Activated T-cell treated with anti-CD3 and anti-CD28 coated beads, Interleukin-2, amount 50 U/mL, for 1 hour (primary cell): ENCODE results near the gene AGBL1.

ENCODE experiments used
- DNase-seq: peaks from one replicate; pipeline ENCODE4 v3.0.0-alpha.2; 2020

AGBL1 gene

DNA sequence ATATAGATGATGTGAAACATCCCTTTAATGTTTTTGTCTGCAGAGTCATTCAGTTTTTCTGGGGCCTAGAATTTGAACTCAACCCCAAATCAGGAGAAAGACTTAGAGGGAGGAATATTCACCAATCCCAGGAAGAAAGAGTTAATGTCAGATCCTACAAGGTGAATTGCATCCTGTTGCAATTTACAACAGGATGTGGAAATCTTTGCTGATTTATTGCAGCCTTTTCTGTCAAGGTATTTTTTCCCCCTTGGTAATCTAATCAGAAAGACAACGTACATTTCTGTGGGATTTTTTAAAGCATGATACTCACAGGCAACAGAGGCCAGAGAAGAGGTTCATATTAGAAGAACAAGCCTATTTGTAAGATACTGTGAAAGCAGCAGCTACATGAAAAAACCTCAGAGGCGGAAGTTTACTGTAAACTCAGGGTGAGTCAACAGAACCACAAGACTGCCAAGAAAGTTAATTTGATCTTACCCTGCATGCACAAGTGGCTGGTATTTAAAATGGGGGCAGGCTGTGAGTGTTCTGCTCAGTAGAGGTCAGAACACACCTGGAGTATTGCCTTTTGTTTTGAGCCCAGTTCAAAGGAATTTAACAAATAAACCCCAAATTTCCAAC, 531.9 kb downstream of the AGBL1 start:
- DNase-seq = no peak

DNA sequence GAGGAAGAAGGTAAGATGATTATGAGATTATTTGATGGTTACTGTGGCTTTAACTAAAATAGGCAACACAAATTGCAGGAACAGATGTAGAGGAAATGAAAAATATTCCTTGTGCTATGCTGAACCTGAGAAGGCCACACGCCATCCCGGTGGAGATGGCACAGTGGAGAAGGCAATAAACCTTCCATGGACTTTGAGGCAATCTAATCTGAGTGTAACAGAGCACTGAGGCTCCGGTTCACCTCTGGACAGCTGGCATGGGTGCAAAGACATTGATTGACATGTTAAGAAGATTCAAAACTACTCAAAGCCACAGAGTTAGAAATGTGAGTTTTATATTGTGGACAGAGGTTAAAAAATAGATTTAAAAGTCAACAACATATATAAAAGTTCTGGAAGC, 535.7 kb downstream of the AGBL1 start:
- no peak for DNase-seq

DNA sequence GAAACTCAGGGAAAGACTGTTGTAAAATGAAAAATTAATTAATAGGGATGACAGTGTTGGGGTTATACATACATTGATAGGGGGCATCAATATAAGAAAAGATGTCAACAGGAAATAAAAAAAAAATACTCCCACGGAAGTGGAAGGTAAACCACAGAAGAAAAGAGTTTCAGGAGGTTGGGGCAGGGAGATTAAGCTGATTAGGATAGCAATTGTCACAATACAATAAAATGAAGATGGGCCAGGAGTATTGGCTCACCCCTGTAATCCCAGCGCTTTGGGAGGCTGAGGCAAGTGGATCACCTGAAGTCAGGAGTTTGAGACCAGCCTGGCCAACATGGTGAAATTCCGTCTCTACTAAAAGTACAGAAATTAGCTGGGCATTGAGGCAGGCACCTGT, 536.1 kb downstream of the AGBL1 start:
- no peak for DNase-seq

DNA sequence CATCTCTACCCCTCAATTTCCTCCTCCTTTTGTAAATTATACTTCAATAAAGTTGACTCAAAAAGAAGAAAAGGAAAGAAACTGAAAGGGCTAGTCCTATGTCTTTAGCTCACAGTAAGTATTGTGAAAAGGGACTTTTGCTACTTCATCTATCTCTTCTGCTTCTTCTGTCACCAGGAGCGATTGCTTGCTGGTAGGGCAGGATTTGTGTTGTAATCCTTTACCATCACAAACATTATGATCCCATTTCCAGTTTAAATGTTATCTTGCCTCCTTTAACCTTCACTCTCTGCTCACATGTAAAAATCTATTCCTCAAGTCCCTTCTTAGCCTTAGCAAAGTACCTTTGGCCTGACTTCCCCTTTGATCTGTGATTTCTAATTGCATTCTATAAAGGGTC, 537.1 kb downstream of the AGBL1 start:
- no peak for DNase-seq

DNA sequence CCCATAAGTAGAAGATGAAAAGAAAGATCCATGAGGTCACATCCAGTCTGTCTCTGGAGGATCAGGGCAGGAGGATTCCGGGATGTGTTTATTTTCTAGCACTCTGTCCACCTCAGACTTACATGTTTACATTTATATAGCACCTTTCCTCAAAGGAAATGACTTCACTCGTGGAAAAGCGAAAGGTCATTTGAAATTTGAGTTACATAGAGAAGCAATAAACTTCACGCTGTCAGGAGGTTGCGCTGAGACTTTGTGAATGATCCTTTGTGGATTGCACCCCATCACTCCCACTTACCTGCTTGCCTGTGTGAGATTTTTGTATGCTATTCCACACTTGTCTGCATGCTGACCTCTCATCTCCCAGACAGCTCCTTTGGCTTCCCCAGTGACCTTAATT, 540.5 kb downstream of the AGBL1 start:
- no peak for DNase-seq

DNA sequence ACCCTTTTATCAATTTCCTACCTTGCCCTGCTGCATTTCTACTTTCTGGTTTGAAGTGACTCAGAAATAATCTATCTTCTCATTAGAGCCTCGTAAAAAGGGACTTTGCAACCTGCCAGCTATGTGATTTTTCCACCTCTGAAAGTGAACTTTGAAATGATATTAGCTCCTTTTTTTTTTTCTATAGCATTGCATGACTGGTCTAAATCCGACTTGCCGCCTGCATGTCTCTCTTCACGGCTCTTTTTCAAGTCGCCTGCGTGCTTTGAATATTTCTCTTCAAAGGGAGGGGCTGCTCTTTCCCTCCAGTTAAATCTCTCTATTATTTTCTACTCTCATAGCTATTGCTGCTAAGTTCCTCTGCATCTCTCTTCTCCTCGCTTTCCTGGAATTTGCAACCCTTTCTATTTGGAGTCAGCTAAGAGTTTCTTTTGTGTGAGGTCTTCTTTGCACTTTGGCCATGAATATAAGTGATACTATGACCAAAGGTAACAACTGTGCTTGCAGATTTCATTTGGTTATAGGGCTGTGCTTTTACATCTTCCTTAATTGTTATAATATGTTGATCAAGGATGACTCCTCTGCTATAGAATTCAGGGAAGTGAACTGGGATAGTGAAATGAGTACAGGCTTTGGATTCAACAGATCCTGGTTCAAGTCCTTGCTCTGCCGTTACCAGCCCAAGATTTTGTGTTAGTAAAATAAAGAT, 541.1 kb downstream of the AGBL1 start:
- DNase-seq = no peak

DNA sequence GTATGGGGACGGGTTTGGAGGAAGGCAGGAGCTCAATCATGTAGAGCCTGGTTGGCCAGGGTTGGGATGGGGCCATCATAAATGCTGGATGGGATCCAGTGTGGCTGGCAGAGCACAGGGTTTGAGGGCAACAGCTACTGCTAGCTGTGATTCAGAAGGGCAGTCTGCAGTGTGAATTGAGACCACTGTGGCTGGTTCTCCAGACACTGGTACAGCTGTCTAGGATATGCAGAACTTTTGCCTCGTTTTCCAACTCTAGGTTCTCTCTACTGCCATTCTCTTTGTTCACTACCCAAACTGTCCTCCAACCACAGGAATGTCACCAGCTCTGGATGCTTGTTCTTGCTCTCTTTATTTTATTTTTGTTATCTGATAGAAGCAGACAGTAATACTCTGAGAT, 543.6 kb downstream of the AGBL1 start:
- DNase-seq = no peak

DNA sequence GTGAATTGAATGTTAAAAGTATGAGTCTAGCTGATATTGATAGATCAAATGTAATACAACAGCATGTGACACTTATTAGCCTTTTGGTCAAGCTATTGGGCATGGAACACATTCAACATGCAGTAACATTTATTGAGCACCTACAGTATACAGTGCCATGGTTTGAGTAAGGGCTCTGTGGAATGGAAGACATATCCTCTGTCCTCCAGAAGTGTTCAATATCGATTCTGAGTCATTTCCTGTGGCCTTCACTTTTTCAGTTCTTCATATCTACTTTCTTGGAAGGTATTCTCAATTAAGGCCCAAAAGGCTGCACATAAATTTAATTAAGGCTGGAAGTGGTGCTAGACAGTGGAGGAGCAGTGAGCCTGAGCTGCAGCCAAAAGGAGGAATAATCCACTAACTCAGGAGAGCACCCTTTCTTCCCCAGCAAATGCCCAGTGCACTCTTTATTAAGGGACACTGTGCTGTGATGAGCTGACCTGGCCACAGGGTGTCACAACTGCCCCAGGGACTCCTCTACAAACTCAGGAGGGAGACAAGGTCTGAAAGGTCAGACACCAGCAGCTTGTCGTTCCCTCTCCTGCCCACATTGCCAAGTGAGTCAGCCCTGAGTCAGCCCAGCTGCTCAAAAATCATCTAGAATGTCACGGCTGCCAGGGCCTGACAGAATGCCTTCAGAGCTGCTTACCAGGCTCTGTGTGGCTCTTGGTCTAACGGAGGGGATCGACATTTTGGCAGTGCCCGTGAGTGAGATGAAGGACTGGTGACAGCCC, 544.8 kb downstream of the AGBL1 start:
- DNase-seq = peak; percentile 40

DNA sequence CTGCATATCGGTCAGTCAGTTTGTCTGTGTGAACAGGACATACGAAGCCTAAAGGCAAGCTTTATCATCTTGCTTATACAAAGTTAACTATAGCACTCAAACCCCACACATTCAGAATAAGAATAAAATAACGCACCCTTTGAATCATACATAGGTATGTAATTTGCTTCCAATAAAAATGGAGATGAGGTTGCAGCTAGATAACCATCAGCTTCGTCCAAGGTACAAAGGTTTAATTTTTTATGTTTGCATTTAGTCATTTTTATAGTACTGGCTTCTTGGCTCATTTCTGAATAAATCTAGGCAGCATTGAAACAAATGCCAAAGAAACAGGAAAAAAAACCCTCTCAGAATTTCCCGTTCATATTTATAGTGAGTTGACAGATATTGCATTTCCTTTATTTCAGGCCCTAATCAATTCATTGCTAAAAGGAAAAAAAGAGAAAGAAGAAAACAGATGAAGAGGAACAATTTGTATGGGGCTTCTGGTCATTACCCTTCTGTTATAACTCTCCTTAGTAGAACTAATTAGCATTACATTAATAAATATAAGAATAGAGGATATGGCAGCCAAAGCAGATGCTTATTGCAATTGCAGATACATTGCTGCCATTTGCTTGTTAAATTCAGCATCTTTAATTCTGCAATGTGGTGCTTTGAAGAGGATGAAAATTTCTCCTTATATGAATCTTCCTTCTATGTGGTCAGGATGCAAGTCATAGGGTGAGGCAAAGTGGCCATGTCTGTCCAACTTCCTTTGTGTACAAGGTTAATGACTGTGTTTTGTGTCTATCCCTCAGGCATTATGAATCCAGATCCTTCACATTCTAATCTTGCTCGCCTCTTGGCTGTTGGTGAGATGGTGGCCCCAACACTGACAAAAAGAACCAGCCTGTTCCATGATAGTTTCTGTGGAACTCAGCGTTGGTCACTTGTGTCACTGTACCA, 550.0 kb downstream of the AGBL1 start:
- DNase-seq = no peak

DNA sequence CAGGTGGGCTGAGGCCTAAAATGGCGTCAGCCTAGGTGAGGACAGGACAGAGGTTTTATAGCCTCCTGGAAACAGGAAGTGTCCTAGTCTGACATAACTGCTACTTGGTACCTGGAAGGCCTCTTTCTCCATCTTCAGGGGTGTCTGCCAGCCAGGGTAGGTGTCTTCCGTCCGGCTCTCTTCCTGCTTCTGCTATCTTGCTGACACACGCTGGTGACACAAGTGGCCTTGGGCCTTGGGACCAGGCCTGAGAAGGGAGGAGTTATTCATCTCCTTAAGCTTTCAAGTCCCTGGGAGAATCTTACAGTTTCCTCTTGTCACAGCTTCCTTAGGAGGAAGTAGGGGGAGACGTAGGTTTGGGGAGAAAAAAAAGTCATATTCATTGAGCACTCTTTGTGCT, 551.3 kb downstream of the AGBL1 start:
- no peak for DNase-seq

DNA sequence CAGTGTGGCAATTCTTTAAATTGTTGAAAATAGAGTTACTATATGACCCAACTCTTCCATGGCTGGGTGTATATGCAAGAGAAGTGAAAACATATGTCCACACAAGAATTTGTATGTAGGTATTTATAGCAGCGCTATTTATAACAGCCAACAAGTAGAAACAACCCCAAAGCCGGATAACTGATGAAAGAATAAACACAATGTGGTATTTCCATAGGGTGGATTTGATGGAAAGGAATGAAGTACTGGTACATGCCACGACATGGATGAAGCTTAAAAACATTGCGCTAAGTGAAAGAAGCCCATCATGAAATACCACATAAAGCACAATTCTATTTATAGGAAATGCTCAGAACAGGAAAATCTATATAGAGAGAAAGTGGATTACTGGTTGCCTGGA, 554.5 kb downstream of the AGBL1 start:
- DNase-seq = no peak

DNA sequence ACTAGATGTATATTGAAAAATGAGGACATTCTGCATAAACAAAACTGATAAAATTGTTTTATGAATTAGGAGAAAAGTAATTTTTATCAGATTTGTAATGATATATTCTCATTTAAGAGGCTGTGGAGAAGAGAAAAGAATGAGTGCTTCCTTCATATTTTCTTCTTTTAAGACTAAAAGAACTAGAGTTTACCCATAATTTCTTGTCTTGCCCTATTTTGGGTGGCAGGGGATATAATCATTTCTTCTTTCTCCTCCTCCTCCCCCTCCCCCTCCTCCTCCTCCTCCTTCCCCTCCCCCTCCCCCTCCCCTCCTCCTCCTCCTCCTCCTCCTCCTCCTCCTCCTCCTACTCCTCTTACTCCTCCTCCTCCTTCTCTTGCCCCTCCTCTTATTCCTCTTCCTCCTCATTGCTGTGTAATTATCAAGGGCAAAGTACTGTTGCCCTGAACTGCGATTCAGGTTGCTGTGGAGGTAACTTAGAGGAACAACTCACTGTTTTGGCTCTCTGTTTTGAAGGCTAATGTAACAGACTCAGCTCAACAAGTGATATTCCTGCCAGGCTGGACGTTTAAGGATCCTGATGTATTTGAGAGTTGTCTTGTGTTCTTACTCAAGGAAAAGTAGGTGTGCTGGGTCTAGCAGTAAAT, 555.4 kb downstream of the AGBL1 start:
- no peak for DNase-seq

DNA sequence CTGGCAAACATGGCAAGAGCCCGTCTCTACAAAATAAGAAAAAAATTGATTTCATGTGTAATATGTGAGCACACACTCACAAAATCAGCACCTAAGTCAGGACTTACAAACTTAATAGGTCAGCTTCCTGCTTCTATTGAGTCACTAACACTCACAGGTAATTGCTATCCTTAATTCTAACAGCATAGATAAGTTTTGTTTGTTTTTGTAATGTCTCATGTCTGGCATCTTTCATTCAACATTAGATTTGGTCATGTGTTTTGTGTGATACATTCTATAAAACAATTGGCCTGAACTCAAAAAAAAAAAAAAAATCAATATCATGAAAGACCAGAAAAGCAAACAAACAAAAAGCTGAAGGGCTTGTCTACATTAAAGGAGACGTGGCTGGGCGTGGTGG, 564.7 kb downstream of the AGBL1 start:
- no peak for DNase-seq

DNA sequence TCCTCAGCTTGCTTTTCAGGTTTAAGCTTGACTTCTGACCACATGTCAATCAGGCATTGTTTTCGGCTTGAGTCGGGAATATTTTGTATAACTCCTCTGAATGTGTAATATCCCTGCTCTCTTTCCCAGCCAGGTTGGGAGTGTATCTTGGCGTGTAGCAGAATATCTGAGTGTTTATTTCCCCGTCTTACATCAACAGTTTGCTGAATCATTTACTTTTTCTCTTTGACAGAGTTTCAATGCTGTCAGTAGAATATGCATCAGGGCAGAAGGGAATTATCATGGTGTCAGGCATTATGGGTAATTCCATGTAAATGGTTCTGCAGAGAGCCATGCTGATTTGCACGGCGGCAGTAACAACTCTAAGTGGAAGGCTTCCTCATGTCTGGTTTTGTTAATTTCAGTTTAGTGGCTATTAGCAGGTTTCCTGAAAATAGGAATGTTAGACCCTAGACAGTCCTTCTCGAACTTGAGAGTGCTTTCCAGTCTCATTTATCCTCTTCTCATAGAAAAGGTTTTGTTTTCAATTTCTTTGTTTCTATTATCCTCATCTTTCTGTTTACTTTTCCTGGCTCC, 566.3 kb downstream of the AGBL1 start:
- no peak for DNase-seq

DNA sequence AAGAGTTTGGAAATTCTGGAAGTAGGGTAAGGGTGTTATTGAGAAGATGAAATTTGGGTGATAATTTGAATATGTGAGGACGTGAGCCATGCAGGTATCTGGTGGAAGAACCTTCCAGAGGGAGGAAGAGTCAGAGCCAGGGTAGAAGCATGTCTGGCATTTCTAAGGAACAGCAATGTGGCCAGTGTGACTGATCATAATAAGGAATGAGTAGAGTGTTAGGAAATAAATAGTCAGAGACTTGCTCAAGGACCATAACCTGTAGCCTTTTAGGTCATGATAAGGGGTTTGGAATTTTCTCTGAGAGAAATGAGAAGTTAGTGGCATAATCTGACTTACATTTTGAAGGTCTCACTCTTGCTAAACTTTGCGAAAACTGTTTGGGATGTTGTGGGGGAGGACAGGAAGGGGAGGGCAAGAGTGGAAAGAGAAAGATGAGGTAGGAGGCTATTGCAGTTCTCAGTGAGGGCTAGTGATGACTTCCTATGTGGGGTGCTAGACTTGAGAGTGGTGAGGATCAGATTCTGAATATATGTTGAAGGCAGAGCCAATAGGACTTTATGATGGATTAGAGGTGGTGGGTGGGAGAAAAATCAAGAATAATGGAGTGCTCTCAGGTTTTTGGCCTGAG, 568.3 kb downstream of the AGBL1 start:
- no peak for DNase-seq

DNA sequence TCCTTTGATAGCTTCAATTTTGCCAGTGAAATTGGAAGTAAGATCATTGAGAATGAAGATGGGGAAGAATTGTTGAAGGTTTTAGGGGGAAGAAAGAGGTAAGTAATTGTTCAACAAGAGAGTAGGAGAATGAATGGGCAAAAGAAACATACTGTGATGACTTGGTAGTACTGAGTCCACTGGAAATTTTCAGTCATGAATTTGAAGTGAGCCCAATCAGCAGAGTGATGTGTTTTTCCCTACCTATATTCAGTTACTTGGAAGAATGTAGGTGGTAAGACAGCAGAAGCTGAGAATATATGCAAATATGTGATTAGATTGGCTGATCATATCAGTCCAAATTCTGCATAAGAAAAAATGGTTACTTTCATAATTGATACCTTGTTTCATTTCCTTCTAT, 569.6 kb downstream of the AGBL1 start:
- no peak for DNase-seq

DNA sequence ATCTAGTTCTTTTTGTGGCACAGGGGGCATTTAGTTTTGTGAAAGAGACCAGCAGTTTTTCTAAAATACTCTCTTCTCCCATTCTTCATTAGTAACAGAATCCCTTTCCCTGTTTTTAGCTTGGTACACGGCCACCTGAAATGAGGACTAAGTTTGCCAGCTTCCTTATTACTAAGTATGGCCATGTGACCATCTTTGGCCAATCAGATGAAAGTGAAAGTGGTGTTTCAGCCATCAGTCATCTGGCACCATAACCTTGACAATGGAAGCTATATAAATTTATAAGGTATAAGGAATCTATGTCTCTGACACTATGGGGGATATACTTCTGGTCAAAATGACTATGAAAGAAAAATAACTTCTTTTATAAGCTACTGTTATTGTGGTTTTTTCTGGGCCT, 570.4 kb downstream of the AGBL1 start:
- no peak for DNase-seq

DNA sequence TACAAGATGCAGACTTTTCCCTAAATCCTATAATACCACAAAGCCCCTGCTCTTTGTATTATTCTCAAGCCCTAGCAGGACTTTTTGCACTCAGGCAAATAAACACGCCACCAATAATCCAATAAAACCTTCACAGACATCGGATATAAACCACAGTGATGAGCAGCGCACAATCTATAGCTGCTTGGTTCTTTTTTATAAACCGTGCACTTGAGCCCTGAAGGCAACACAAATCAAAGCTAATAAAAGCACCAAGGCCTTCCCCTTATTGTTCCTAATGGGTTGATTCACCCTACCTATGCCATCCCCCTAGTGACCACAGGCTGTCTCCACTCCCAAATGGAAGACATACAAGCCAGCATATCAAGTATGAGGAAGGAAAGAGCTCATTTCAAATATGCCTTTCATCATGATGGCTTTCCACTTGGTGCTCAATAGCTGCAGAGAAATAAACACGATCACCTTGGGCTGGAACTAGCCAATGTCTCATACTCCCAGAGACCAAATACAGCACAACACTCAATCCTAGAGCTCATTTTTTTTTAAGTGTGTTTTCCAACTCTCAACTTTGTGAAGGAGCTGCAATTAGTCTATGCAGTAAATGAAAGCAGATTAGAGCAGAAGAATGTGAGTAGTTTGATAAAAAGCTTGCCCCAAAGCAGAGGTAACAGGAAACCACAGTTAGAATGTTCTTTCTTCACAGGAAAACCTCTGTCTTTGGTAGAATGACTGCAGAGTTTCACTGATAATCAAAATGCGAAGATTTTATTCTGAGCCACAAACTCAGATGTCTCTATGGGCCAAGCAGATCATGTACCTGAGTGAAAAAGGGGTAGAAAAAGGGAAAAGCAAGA, 573.9 kb downstream of the AGBL1 start:
- DNase-seq = no peak

DNA sequence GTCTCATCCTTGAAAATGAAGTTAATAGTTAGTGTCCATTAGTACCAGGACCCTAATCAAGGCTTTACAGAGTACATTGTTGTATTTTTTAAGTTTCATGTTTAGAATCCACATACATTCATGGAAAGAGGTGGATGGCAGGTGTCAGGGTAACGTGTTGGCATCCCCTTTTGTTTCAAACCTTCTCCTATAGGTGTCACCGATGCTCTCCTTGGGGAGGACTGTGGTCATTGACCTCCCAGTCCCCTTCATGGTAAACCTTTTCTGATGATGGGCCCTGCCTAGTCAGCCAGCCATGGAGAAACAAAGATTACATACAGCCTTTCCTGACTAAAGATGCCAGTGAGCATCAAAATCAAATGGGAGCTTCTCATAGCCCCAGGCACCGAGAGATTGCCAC, 574.8 kb downstream of the AGBL1 start:
- DNase-seq = no peak

DNA sequence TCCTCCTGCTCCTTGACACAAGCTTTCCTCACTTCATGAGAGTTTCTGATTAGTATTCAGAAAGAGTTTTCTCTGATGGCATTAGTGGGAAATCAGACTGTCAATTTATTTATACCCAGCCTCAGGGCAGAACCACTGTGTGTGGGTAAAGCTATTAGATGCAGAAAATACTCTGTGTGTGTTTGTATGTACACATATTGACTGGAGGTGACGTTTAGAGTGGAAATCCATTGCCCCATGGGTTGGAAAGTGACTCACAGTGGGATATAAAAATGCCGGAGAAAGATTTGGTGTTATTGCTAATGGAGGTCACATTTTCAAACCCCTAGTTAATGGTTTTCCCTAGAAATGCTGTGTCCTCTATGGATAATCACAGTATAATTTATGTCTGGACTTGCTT, 577.6 kb downstream of the AGBL1 start:
- no peak for DNase-seq
